Keratinocyte (primary cell): ENCODE data around the gene TRAT1.

Source experiments
- EZH2 ChIP-seq: IDR thresholded peaks from one replicate; pipeline ENCODE4 v1.6.1; 2012; ENCODE audit warnings: inconsistent platforms, mild to moderate bottlenecking, low read length, moderate library complexity
- TF ChIP-seq, protein P1 (sequence below), 3 experiments: IDR thresholded peaks in 1 of 3; conservative IDR thresholded peaks in 1 of 3; optimal IDR thresholded peaks in 1 of 3; 2 replicates in 2 of 3; 3 replicates in 1 of 3; pipeline versions ENCODE3 to v1.5.1; 2011; ENCODE audit warnings: low read length in 3 of 3, mild to moderate bottlenecking in 3 of 3, moderate library complexity in 2 of 3, control low read depth in 1 of 3, inconsistent platforms in 1 of 3; ENCODE audit not compliant: insufficient read depth in 2 of 3; ENCODE audit errors: extremely low read depth in 1 of 3

DNA sequence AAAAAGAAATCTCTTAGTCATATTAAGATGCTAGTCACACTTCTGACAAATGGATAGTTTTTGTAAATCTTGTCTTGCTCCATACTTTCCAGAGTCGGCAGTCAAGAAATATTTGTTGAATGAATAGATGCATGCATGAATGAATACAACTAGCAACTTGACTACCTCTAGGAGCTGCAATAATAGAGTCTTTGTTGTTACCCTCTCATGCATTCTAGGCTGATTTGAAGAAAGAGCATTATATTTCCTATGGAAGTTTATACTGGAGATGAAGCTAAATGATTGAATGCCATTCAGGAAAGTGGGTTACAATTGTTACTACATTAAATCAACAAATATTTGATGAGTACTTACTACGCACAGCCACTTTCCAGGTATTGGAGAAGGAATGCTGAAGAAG, 18.1 kb upstream of the TRAT1 start:
- TF ChIP-seq, protein P1, sequence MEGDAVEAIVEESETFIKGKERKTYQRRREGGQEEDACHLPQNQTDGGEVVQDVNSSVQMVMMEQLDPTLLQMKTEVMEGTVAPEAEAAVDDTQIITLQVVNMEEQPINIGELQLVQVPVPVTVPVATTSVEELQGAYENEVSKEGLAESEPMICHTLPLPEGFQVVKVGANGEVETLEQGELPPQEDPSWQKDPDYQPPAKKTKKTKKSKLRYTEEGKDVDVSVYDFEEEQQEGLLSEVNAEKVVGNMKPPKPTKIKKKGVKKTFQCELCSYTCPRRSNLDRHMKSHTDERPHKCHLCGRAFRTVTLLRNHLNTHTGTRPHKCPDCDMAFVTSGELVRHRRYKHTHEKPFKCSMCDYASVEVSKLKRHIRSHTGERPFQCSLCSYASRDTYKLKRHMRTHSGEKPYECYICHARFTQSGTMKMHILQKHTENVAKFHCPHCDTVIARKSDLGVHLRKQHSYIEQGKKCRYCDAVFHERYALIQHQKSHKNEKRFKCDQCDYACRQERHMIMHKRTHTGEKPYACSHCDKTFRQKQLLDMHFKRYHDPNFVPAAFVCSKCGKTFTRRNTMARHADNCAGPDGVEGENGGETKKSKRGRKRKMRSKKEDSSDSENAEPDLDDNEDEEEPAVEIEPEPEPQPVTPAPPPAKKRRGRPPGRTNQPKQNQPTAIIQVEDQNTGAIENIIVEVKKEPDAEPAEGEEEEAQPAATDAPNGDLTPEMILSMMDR (optimal IDR thresholded peaks at IDR 0.05 in 1 of 3, IDR thresholded peaks at IDR 0.05 in 1 of 3, conservative IDR thresholded peaks at IDR 0.05 in 1 of 3; ENCODE audit: extremely low read depth in 1 of 3, insufficient read depth in 2 of 3, low read length in 3 of 3), result no peak
- no peak for TF ChIP-seq EZH2
